OCI-LY7 (cell line): ENCODE data around the gene ASIC3. TPM values are rescaled to one million over a fixed set of nuclear protein-coding genes. Genes with fewer than 3 reads are reported as not detected.
A peak's percentile ranks its signal among the peaks of the same experiment; 100 is the strongest.

Source experiments
- BruUV-seq: library from RNA; stranded (reverse); fragments of 400-500 nt; replicated peaks from 2 replicates; lab custom pipeline; 2021; lab: Mats Ljungman, UMichigan
- CTCF ChIA-PET: fragments of 300-600 bp; sonication (Branson Sonifier 250); formaldehyde crosslinking; loops from one replicate; lab custom pipeline; 2022; ENCODE audit warnings: antibody characterized with exemption; ENCODE audit not compliant: unreplicated experiment; lab: Charles Lee
- POLR2A ChIA-PET: fragments of 300-600 bp; sonication (Branson Sonifier 250); formaldehyde crosslinking; loops from one replicate; lab custom pipeline; 2022; ENCODE audit warnings: antibody characterized with exemption; lab: Charles Lee
- DNase-seq: peaks from one replicate; pipeline ENCODE4 v3.0.0-alpha.2; 2015; ENCODE audit warnings: low spot score
- H2AFZ ChIP-seq: fragments of 200-600 bp; sonication (generic), shearing (Covaris generic); 2 replicates; pipeline ENCODE4 v1.6.1; 2014; ENCODE audit warnings: mild to moderate bottlenecking, antibody characterized with exemption, low read length, moderate library complexity
- H3K27ac ChIP-seq: fragments of 200-600 bp; sonication (generic); 2 replicates; pipeline ENCODE4 v1.5.1; 2014; ENCODE audit warnings: mixed run types, low read depth, mild to moderate bottlenecking, moderate library complexity, low read length, inconsistent platforms; ENCODE audit not compliant: poor library complexity, severe bottlenecking
- H3K36me3 ChIP-seq: fragments of 200-600 bp; sonication (generic); 2 replicates; pipeline ENCODE4 v1.6.1; 2014; ENCODE audit warnings: mild to moderate bottlenecking, antibody characterized with exemption, low read length, moderate library complexity, mixed read lengths; ENCODE audit not compliant: insufficient read depth
- H3K4me1 ChIP-seq: fragments of 200-600 bp; sonication (generic); 2 replicates; pipeline ENCODE4 v1.5.1; 2014; ENCODE audit warnings: mild to moderate bottlenecking, low read length; ENCODE audit not compliant: insufficient read depth, poor library complexity, severe bottlenecking
- H3K4me2 ChIP-seq: fragments of 200-600 bp; sonication (generic); 2 replicates; pipeline ENCODE4 v1.6.1; 2014; ENCODE audit warnings: mild to moderate bottlenecking, low read length
- H3K4me3 ChIP-seq: fragments of 200-600 bp; sonication (generic); 2 replicates; pipeline ENCODE4 v1.5.1; 2014; ENCODE audit warnings: mild to moderate bottlenecking, low read depth, low read length; ENCODE audit not compliant: poor library complexity, severe bottlenecking
- H3K79me2 ChIP-seq: fragments of 200-600 bp; sonication (generic); 2 replicates; pipeline ENCODE4 v1.6.1; 2016; ENCODE audit warnings: low read depth, mild to moderate bottlenecking, low read length, moderate library complexity, mixed read lengths; ENCODE audit not compliant: insufficient read depth
- H3K9me2 ChIP-seq: fragments of 200-600 bp; sonication (generic); 2 replicates; pipeline ENCODE4 v1.6.1; 2016; ENCODE audit warnings: mild to moderate bottlenecking, low read length, mixed read lengths; ENCODE audit not compliant: insufficient read depth
- H3K9me3 ChIP-seq: fragments of 200-600 bp; sonication (generic); 2 replicates; pipeline ENCODE4 v1.6.1; 2014; ENCODE audit warnings: mild to moderate bottlenecking, mixed run types, low read length, mixed read lengths
- H4K20me1 ChIP-seq: fragments of 200-600 bp; sonication (generic); 2 replicates; pipeline ENCODE4 v1.6.1; 2014; ENCODE audit warnings: mild to moderate bottlenecking, antibody characterized with exemption, low read length, moderate library complexity, mixed read lengths; ENCODE audit not compliant: insufficient read depth
- CTCF ChIP-seq: fragments of 200-600 bp; sonication (generic); conservative IDR thresholded peaks from 2 replicates; pipeline ENCODE4 v1.5.1; 2014; ENCODE audit warnings: mild to moderate bottlenecking, antibody characterized with exemption, low read length, moderate library complexity, mixed read lengths
- EZH2phosphoT487 ChIP-seq: fragments of 200-600 bp; sonication (generic); IDR thresholded peaks from 2 replicates; pipeline ENCODE4 v1.6.1; 2018; ENCODE audit warnings: low read depth, borderline replicate concordance, mild to moderate bottlenecking, mixed run types, antibody characterized with exemption, low read length, moderate library complexity, mixed read lengths
- intact Hi-C: fragments of 100-400 bp; cut with micrococcal nuclease; formaldehyde crosslinking; loops from one replicate; pipeline ENCODE4 v1.10.0; 2022; ENCODE audit not compliant: unreplicated experiment
- total RNA-seq, 2 experiments: library from RNA; depleted of rRNA in 1 of 2; stranded (reverse); fragments of >200 nt in 1 of 2; shearing (Covaris generic) in 1 of 2; gene quantifications; 2 replicates each; pipeline ENCODE4 v1.2.3, GENCODE V29; 2014 to 2022

The ASIC3 gene
- total RNA-seq, 2 experiments from 2014 or later = 3.3 to 14.8 TPM

GRCh38 chr7:151053096-151053495 lies 4.8 kb downstream of the ASIC3 start:
- Histone ChIP-seq H3K4me1 (peaks cover 14% of the 10 kb centered on the region), H3K79me2 (no peaks in the 10 kb centered on the region), H3K9me2 (no peaks in the 10 kb centered on the region), H4K20me1 (no peaks in the 10 kb centered on the region), H3K4me2 (no peak overlapping the region), H3K36me3 (no peaks in the 10 kb centered on the region), H3K4me3 (no peak overlapping the region), H3K27ac (no peak overlapping the region), H3K9me3 (no peaks in the 10 kb centered on the region), H2AFZ (no peak overlapping the region)
- BruUV-seq = no TSS peak
- no peak for DNase-seq
- ChIA-PET POLR2A (no interaction called here), CTCF (interaction anchor here (0.7 kb wide), 1 partner anchor 77 kb away, joined by 3 read pairs; no protein-coding TSS in a partner anchor)
- TF ChIP-seq EZH2phosphoT487 = no peak
- TF ChIP-seq CTCF = no peak
- intact Hi-C loops = no loop called here

- H4K20me1 ChIP-seq = no peaks in the 10 kb centered on the region
- POLR2A ChIA-PET = no interaction called here
- DNase-seq = no peak
- no peak overlapping the region for H3K4me2 ChIP-seq
- peaks cover 19% of the 10 kb centered on the region for H3K4me1 ChIP-seq
- no peaks in the 10 kb centered on the region for H3K79me2 ChIP-seq
- TF ChIP-seq EZH2phosphoT487 (no peak), CTCF (no peak)
- no peak overlapping the region for H3K27ac ChIP-seq
- intact Hi-C loops = no loop called here
- H3K4me3 ChIP-seq = no peak overlapping the region
- BruUV-seq = no TSS peak
- no peaks in the 10 kb centered on the region for H3K9me3 ChIP-seq
- CTCF ChIA-PET = no interaction called here
- no peaks in the 10 kb centered on the region for H3K36me3 ChIP-seq
- no peaks in the 10 kb centered on the region for H3K9me2 ChIP-seq
- no peak overlapping the region for H2AFZ ChIP-seq
These were observed 5.4 kb downstream of the ASIC3 start for GRCh38 chr7:151053751-151054150.

- H3K9me3 ChIP-seq = no peaks in the 10 kb centered on the region
- H3K4me2 ChIP-seq = peak overlapping the region; percentile 88
- H3K4me3 ChIP-seq = no peak overlapping the region
- TF ChIP-seq CTCF = 0 out of 2 replicates have a peak, but pooled peaks have one; percentile 26
- no peak for TF ChIP-seq EZH2phosphoT487
- ChIA-PET POLR2A (no interaction called here), CTCF (no interaction called here)
- peak; percentile 14 for DNase-seq
- no peak overlapping the region for H2AFZ ChIP-seq
- H3K4me1 ChIP-seq = peaks cover 34% of the 10 kb centered on the region
- intact Hi-C loops = no loop called here
- no peaks in the 10 kb centered on the region for H3K36me3 ChIP-seq
- no peaks in the 10 kb centered on the region for H4K20me1 ChIP-seq
- BruUV-seq = no TSS peak
- no peak overlapping the region for H3K27ac ChIP-seq
- peaks cover 14% of the 10 kb centered on the region; the same call in 1 of the 2 replicates for H3K79me2 ChIP-seq
- H3K9me2 ChIP-seq = no peaks in the 10 kb centered on the region
These were observed 7.9 kb downstream of the ASIC3 start for GRCh38 chr7:151056283-151056665.
